Measurements from ENCODE around the gene TRIM36.

TRIM36 gene

GRCh38 chr5:115181757-115182156, 12.0 kb upstream of the TRIM36 start:
- DNase-seq (ENCODE audit: low read depth): no peak
- no peak for TF ChIP-seq CTCF (IDR thresholded peaks at IDR 0.05; ENCODE audit: control insufficient read depth, insufficient read depth, low read depth, low read length, missing control alignments)
- H3K4me3 ChIP-seq (ENCODE audit: control insufficient read depth, low read depth, low read length): no peak overlapping the region

- no peak for TF ChIP-seq CTCF (IDR thresholded peaks at IDR 0.05; ENCODE audit: control insufficient read depth, insufficient read depth, low read depth, low read length, missing control alignments)
- H3K4me3 ChIP-seq (ENCODE audit: control insufficient read depth, low read depth, low read length): peak overlapping the region; percentile 37
- DNase-seq (ENCODE audit: low read depth): no peak
These were observed 10.5 kb upstream of the TRIM36 start for GRCh38 chr5:115180165-115180709.

- no peak for TF ChIP-seq CTCF (IDR thresholded peaks at IDR 0.05; ENCODE audit: control insufficient read depth, insufficient read depth, low read depth, low read length, missing control alignments)
- peak overlapping the region; percentile 37 for H3K4me3 ChIP-seq (ENCODE audit: control insufficient read depth, low read depth, low read length)
- DNase-seq (ENCODE audit: low read depth): no peak
These were observed 9.9 kb upstream of the TRIM36 start for GRCh38 chr5:115179394-115180164.

GRCh38 chr5:115179030-115179393, 9.3 kb upstream of the TRIM36 start:
- TF ChIP-seq CTCF (IDR thresholded peaks at IDR 0.05; ENCODE audit: control insufficient read depth, insufficient read depth, low read depth, low read length, missing control alignments): no peak
- no peak overlapping the region for H3K4me3 ChIP-seq (ENCODE audit: control insufficient read depth, low read depth, low read length)
- no peak for DNase-seq (ENCODE audit: low read depth)

GRCh38 chr5:115170929-115171510, 1.3 kb upstream of the TRIM36 start:
- DNase-seq (ENCODE audit: low read depth): no peak
- H3K4me3 ChIP-seq (ENCODE audit: control insufficient read depth, low read depth, low read length): no peak overlapping the region
- no peak for TF ChIP-seq CTCF (IDR thresholded peaks at IDR 0.05; ENCODE audit: control insufficient read depth, insufficient read depth, low read depth, low read length, missing control alignments)

GRCh38 chr5:115170134-115170928, 623 bp upstream of the TRIM36 start:
- no peak for TF ChIP-seq CTCF (IDR thresholded peaks at IDR 0.05; ENCODE audit: control insufficient read depth, insufficient read depth, low read depth, low read length, missing control alignments)
- no peak for DNase-seq (ENCODE audit: low read depth)
- H3K4me3 ChIP-seq (ENCODE audit: control insufficient read depth, low read depth, low read length): peak overlapping the region; percentile 76
